GM10248 (cell line): Measurements from ENCODE around the gene TSPEAR.

Experiments
- CTCF ChIA-PET: fragments of 300-600 bp; sonication (Branson Sonifier 250); formaldehyde crosslinking; extraction: SDS; loops from one replicate; lab custom pipeline; 2021; ENCODE audit warnings: antibody characterized with exemption; lab: Yijun Ruan, JAX
- POLR2A ChIA-PET: fragments of 350-650 bp; sonication (Branson Sonifier 250); formaldehyde crosslinking; extraction: SDS; loops from one replicate; lab custom pipeline; 2020; ENCODE audit warnings: antibody characterized with exemption; lab: Yijun Ruan, JAX
- DNase-seq: peaks from one replicate; pipeline ENCODE4 v3.0.0; 2012; ENCODE audit errors: extremely low spot score
- TF ChIP-seq, protein P1 (sequence below): IDR thresholded peaks from 2 replicates; pipeline ENCODE4 v1.5.1; 2012; ENCODE audit warnings: mild to moderate bottlenecking, low read depth; ENCODE audit errors: extremely low read depth, missing control alignments, control extremely low read depth

TSPEAR gene

DNA sequence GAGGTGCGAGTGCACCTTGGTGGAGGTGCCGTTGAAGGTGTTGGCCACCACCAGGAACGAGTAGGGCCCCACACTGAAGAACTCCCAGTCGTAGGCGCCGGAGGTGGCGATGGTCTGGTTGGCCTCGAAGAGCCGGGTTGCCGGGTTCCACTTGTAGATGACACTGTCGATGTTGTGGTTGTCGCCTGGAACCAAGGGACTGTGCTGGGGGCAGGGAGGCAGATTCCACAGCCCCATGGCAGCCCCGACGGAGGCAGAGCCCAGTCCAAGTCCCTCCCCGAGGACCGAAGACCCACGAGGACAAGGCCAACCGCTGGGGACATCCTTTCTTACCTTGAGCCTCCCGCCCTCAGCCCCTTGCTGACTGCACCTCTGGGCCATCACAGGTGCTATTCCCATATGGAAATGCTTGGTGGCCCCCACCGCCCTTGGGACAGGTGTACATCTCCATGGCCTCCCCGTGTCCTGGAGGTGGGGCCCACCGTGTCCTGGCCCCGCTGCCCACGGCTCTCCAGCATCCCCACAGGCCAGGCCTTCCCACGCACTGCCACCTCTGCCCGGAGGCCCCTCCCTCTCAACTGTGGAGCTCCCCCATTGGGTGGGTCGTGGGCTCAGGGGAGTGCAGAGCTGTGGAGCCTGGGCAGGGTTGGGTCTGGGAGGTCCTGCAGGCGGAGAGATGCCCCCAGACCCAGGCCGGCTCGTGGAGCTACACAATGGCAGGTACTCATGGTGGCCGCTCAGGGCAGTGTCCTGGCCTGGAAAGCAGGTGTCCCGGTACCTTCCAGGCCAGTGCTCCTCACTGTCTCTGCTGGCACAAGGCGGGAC lies 189.2 kb downstream of the TSPEAR start:
- no peak for DNase-seq
- ChIA-PET CTCF (no interaction called here), POLR2A (no interaction called here)
- TF ChIP-seq, protein P1, sequence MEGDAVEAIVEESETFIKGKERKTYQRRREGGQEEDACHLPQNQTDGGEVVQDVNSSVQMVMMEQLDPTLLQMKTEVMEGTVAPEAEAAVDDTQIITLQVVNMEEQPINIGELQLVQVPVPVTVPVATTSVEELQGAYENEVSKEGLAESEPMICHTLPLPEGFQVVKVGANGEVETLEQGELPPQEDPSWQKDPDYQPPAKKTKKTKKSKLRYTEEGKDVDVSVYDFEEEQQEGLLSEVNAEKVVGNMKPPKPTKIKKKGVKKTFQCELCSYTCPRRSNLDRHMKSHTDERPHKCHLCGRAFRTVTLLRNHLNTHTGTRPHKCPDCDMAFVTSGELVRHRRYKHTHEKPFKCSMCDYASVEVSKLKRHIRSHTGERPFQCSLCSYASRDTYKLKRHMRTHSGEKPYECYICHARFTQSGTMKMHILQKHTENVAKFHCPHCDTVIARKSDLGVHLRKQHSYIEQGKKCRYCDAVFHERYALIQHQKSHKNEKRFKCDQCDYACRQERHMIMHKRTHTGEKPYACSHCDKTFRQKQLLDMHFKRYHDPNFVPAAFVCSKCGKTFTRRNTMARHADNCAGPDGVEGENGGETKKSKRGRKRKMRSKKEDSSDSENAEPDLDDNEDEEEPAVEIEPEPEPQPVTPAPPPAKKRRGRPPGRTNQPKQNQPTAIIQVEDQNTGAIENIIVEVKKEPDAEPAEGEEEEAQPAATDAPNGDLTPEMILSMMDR: no peak

DNA sequence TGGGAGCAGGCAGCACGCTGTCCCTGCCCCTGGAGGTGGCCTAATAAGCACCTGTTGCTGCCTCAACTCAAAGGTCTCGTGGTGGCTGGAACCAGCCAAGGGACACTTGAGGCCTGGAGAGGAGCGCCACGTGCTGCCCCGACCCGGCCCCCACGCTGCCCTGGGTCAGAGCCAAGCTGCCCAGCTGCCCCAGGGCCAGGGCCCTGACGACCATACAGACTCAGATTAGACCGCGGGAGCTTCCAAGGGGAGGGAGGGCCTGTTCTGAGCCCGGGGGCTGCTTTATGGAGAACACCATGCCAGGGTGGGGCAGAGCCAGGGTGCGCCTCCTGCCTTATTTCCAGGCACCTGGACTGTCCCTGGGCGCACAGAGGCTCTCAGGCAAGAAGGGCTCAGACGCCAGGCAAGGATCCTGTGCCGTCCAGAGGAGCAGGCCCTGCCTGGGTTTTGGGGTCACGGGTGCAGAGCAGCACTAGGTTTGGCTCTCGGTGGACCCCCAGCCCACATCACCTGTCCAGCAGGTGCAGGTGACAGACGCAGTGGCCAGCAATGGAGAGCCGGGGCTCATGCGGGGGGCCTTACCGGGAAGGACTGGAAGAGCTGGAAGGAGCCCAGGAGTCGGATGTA lies 190.0 kb downstream of the TSPEAR start:
- CTCF ChIA-PET: interaction anchor here (2.9 kb wide), 1 partner anchor 11 kb away, joined by 11 read pairs; no protein-coding TSS in a partner anchor
- POLR2A ChIA-PET: no interaction called here
- TF ChIP-seq, protein P1: no peak
- DNase-seq: no peak

DNA sequence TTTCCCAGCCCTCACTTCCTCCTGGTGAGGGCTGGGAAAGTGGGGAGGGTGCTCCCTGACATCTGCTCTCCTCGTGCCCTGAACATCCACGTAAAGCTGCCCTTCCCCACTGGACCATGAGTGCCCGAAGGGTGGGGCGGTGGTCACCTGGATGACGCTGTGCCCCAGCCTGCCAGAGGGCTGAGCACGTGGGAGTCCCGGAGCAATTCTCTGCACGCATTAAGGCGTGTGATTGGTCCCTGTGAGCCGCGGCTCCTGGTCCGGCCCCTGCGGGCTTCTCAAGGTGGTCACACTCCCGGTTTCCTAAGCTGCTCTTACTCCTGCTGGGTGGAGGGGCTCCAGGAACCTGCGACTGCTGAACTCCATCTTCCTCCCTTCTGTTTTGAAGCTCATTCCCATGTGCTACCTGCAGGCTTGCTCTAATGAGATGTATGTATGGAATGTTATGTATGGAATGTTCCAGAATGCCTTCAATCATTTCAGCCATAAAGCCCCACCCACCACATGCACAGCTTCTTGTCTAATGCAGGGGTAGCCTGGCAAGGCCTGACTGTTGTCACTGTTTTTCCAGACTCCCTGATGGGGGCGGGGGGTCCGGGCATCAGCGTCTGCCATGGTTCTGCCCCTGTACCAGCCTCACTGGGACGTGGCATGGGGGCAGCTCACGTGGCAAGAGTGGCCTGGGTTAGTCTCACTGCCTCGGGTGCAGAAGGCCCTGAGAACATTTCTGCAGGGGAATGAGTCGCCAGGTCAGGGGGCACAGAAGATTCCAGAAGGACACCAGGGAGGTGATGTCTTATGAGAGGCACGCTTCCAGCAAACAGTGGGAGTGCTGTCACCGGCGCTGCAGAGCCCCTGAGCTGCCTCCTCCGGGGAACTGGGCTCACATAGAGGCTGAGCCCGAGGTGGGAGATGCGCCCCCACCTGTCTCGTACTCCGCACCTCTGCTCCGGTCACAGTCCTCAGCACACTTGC lies 190.8 kb downstream of the TSPEAR start:
- TF ChIP-seq, protein P1: no peak
- ChIA-PET CTCF (interaction anchor here (2.9 kb wide), 1 partner anchor 10 kb away, joined by 11 read pairs; no protein-coding TSS in a partner anchor), POLR2A (no interaction called here)
- no peak for DNase-seq

DNA sequence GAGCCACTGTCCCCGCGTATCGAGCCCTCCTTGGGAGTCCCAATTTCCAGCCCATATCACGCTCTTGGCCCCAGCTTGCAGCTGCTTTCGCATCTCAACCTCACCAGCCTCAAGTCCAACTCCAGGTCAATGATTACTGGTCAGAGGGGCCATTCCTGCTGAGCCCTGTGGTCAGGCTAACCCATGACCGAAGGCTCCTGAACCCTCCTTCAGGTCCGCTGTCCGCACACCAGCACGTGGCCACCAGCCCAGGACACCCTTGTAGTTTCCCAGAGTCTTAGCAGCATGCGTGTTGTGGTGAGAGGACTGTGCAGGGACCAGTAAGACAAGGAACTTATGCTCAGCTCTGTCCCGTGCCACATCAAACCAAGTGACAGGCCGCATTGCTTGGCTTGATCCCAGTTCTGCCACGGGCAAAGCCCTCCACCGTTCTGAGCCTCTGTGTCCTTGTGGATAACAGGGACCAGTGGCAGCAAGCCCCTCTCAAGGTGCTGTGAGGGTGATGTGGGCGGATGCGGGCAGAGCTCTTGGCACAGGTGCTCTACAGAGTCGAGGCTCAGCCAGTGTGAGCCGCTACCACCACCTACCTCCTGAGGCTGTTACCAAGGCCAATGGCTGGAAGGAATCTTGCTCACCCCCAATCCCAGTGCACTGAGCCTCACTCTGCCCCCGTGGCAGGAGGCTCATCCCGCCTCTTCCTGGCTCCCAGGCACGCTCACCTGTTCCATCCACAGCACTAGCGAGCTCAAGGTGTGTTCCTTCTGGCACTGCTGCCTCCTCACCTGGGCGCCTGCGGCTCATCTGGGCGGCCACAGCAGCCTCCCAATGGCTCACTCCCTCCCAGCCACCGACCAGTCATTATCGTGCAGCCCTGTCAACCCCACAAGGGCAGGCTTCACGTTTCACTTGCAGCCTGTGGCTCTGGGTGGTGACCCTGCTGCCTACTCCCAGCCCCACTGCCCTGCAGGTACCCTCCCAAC lies 191.7 kb downstream of the TSPEAR start:
- ChIA-PET POLR2A (no interaction called here), CTCF (interaction anchor here (2.9 kb wide), 1 partner anchor 9 kb away, joined by 11 read pairs; no protein-coding TSS in a partner anchor)
- no peak for DNase-seq
- TF ChIP-seq, protein P1: no peak

DNA sequence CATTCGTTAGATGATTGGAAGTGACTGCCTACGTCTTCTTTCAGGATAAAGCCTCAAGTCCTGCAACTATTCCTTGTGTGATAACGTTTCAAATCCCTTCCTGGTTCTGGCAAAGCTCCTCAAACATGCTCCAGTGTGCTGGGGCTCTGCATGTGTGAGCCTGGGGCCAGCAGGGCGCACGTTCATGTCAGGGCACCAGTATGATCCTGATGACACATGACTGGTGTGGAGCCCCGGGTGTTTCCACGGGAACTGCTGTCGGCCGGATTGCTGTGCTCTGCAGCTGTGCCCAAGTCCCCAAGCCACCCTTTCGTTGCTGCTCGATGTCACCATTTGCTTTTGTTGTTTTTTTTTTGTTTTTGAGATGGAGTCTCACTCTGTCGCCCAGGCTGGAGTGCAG lies 192.7 kb downstream of the TSPEAR start:
- DNase-seq: no peak
- CTCF ChIA-PET: interaction anchor here (1.4 to 2.9 kb wide), 2 partner anchors 8 to 275 kb away, joined by 6 to 11 read pairs; no protein-coding TSS in a partner anchor
- TF ChIP-seq, protein P1: no peak
- POLR2A ChIA-PET: no interaction called here
